ENCODE results near the gene CDC42BPB.

CDC42BPB gene

DNA sequence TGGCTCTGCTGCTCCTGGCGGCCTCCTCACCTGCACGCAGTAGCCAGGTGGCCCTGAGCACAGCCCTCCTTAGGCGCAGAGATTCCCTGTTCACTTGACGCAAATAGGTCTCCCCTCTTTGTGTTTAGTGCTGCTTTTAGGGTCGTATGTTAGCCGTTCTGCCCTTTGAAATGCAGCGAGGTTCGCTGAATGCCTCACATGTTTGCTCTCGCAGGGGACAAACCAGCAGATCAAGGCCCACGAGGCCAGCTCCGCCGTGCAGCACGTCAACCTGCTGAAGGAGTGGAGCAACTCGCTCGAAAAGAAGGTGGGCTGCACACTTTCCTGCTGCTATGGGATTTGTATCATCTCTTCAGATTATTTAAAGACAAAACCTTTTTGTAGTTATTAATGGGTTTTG, 166.2 kb downstream of the CDC42BPB start:
- DNase-seq = no peak

DNA sequence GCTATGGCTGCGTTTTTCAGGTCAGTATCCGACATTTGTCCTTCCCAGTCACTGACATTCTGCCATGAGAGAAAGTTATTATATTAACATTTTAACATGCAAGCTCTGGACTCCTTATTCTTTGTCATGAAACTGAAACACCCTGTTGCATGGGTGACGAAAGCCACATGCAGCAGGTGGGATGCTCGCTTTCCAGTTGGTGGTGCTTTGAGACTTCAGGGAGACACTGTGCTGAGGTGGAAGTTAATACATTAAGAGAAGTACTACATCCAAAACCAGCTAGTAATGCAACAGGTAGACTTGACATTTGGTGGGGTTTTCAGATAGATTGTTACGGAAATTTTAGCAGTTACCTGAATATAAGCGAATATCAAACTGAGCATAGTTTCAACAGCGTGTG, 167.7 kb downstream of the CDC42BPB start:
- DNase-seq = no peak

DNA sequence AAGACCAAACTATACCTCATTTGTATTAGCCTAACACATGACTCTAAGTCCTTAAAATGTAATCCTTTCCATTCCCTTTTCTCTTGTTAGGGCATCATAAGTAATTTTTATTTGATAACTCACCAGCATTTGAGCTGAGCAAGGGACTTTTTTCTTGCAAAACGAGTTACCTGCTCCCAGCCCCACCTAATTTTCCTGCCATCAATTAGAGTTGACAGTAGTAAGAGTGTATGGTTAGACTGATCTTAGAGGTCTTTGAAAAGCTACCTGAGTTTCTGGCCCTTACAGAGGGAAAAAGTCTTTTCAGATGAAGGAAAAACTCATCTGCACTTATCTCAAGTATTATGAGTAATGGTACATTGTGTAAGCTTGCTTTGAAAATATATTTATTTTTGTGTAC, 168.6 kb downstream of the CDC42BPB start:
- DNase-seq = no peak

DNA sequence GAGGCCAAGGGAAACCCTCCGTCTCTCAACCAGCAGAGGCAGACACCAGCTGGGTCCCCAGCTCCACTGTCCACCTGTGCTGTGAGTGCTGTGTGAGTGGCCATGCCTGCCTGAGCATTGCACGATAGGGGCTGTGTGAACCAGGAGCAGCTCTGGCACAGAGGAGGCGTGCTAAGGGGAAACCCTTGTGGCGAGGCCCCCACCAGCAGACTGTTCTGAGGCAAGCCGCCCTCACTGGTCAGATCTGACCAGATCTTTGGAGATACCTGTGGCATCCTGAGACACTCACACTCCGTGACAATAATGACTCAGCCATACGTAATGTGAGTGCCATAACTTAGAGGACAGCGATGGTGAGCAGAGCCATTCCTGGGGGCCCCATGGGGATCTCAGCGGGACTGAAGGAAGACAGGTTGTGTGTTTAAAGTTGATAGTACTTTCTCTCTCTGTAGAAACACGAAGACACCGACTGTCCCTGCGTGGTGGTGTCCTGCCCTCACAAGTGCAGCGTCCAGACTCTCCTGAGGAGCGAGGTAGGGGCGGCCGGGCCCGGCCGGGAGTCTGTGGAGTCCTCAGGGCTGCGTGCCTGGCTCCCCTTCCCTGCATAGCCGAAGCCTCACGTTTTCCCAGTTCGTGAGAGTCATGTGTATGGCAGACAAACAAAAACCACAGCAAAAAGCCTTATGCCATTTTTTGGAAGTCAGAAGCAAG, 171.5 kb downstream of the CDC42BPB start:
- DNase-seq = no peak

DNA sequence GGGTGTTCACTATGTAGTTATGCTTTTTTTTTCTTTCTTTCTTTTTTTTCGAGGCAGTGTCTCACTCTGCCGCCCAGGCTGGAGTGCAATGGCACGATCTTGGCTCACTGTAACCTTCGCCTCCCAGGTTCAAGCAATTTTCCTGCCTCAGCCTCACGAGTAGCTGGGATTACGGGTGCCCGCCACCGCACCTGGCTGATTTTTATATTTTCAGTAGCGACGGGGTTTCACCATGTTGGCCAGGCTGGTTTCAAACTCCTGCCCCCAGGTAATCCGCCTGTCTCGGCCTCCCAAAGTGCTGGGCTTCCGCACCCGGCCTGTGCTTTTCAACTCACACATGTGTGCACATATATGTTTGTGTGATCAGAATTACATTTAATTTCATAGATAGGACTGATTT, 173.8 kb downstream of the CDC42BPB start:
- DNase-seq = no peak

DNA sequence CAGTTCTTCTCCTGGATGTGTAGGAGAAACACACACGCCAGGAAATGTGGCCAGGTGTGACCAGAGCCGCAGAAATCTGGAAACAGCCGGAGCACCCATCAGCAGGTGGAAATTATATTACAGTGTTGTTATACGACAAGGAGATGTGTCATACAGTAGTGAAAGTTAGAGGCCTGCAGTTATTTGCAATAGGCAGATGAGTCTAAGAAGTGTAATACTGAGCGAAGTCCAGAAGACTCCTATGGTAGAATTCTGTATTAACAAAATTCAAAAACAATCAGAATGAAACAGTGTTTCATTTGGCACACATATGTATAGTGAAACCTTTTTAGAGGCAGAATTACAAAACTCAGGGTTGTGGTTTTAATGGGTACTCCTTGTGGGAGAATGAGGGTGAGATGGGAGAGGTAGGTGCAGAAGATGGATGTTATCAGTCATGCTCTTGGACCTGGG, 174.2 kb downstream of the CDC42BPB start:
- no peak for DNase-seq

Measured in RPMI8226 (cell line).